ENCODE results near the gene GCFC2. TPM values are rescaled to one million over a fixed set of nuclear protein-coding genes. Genes with fewer than 3 reads are reported as not detected.

GCFC2 gene
- total and polyA plus RNA-seq, 2 donors (not counting 3 experiments of a cell fraction or from before 2014, with no cell fraction given) = 5.7 to 20.0 TPM

DNA sequence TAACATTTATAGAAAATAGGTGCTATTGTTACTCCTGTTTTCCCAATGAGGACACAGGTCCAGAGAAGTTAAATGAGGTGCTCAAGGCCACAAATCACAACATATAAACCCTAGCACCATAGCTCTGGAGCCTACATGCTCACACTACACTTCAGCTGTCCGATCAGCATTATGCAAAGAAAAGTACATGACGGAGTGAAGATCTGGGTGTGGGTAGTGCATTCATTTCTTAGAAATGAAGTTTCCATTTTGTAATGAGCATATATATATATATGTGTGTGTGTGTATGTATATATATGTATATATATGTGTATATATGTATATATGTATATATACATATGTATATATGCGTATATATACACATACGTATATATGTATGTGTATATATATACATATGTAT lies 94.3 kb downstream of the GCFC2 start:
- Histone ChIP-seq H3K9me1 (replicated peaks; ENCODE audit: control insufficient read depth, extremely low read depth, insufficient read depth, low read length) (no peaks in the 10 kb centered on the region), H3K9me3 (replicated peaks; ENCODE audit: control insufficient read depth, insufficient read depth, low read length) (no peaks in the 10 kb centered on the region), H3K27ac (ENCODE audit: insufficient read depth, low read depth, low read length) (no peak overlapping the region), H3K4me2 (ENCODE audit: insufficient read depth, low read length) (no peak overlapping the region), H3K9ac (replicated peaks; ENCODE audit: extremely low read depth, insufficient read depth, low read length) (no peak overlapping the region), H3K36me3 (ENCODE audit: control insufficient read depth in 2 of 2, extremely low read depth in 1 of 2, insufficient read depth in 2 of 2, low read length in 2 of 2) (no peaks in the 10 kb centered on the region), H3K4me3 (replicated peaks in 1 of 3; ENCODE audit: insufficient read depth in 1 of 3, low read depth in 1 of 3, low read length in 3 of 3) (no peak overlapping the region), H2AFZ (ENCODE audit: low read depth, low read length) (no peak overlapping the region), H3K4me1 (ENCODE audit: control insufficient read depth, extremely low read depth, insufficient read depth, low read length) (peaks cover 15% of the 10 kb centered on the region), H3K27me3 (ENCODE audit: control insufficient read depth in 2 of 2, insufficient read depth in 2 of 2, low read length in 2 of 2) (peaks cover 4 to 5% of the 10 kb centered on the region in 2 experiments), H4K20me1 (replicated peaks; ENCODE audit: control insufficient read depth, extremely low read depth, insufficient read depth, low read length) (no peaks in the 10 kb centered on the region), H3K79me2 (ENCODE audit: control insufficient read depth, insufficient read depth, low read length) (no peaks in the 10 kb centered on the region)
- dilution Hi-C loops (cut with MboI; ENCODE audit: extremely low pct_ligation_motif_present, low sequenced_read_pairs) (loop anchor here (25.0 kb wide), 1 partner anchor 154 kb away; no protein-coding TSS in a partner anchor), intact Hi-C loops (cut with micrococcal nuclease) (no loop called here)
- no TSS peak for BruUV-seq (replicated peaks)
- TF ChIP-seq CTCF (IDR thresholded peaks at IDR 0.05; ENCODE audit: extremely low read depth in 1 of 2, insufficient read depth in 1 of 2, low read depth in 1 of 2, low read length in 2 of 2) = no peak
- TF ChIP-seq FOS (IDR thresholded peaks at IDR 0.05; ENCODE audit: borderline replicate concordance, insufficient read depth, low read length) = no peak
- TF ChIP-seq POLR2A (IDR thresholded peaks at IDR 0.05; ENCODE audit: low read depth, low read length) = no peak
- TF ChIP-seq MYC (IDR thresholded peaks at IDR 0.05; ENCODE audit: low read depth, low read length) = no peak
- TF ChIP-seq JUN (IDR thresholded peaks at IDR 0.05; ENCODE audit: borderline replicate concordance, insufficient read depth, insufficient read length, low read depth) = no peak
- no peak for TF ChIP-seq POLR2AphosphoS5 (IDR thresholded peaks at IDR 0.05; ENCODE audit: insufficient read depth, low read depth, low read length)
- TF ChIP-seq EZH2 (IDR thresholded peaks at IDR 0.05; ENCODE audit: borderline replicate concordance, low read depth, low read length, severe bottlenecking) = no peak
- TF ChIP-seq MAX (IDR thresholded peaks at IDR 0.05; ENCODE audit: insufficient read depth, insufficient read length) = no peak
- FAIRE-seq (no peak), DNase-seq (ENCODE audit: low read depth, low spot score) (no peak)
- POLR2A ChIA-PET = no interaction called here
- CTCF ChIA-PET = interaction anchor here (2.1 to 5.6 kb wide), 4 partner anchors 12 to 153 kb away, joined by 6 to 54 read pairs (median 20); no protein-coding TSS in a partner anchor
